Ishikawa (cell line): ENCODE results near the gene RABIF.

Experiments used
- CEBPB ChIP-seq: IDR thresholded peaks from 2 replicates; pipeline ENCODE4 v1.6.1; 2012
- CREB1 ChIP-seq: IDR thresholded peaks from 2 replicates; pipeline ENCODE4 v1.6.1; 2012; ENCODE audit warnings: low read depth
- EGR1 ChIP-seq: IDR thresholded peaks from 2 replicates; pipeline ENCODE4 v1.6.1; 2012
- EP300 ChIP-seq: IDR thresholded peaks from 2 replicates; pipeline ENCODE4 v1.6.1; 2012; ENCODE audit warnings: borderline replicate concordance
- FOXM1 ChIP-seq: IDR thresholded peaks from 2 replicates; pipeline ENCODE4 v1.6.1; 2012; ENCODE audit warnings: low read depth, borderline replicate concordance
- NFIC ChIP-seq: IDR thresholded peaks from 2 replicates; pipeline ENCODE4 v1.6.1; 2012
- RAD21 ChIP-seq: IDR thresholded peaks from 2 replicates; pipeline ENCODE4 v1.6.1; 2012; ENCODE audit warnings: low read depth
- REST ChIP-seq: IDR thresholded peaks from 2 replicates; pipeline ENCODE4 v1.6.1; 2012; ENCODE audit warnings: low read depth, mild to moderate bottlenecking
- TAF1 ChIP-seq: IDR thresholded peaks from 2 replicates; pipeline ENCODE4 v1.6.1; 2012; ENCODE audit warnings: low read depth, mild to moderate bottlenecking
- TCF12 ChIP-seq: IDR thresholded peaks from 2 replicates; pipeline ENCODE4 v1.6.1; 2012; ENCODE audit warnings: low read depth
- TEAD4 ChIP-seq: IDR thresholded peaks from 2 replicates; pipeline ENCODE4 v1.6.1; 2012
- USF1 ChIP-seq: IDR thresholded peaks from 2 replicates; pipeline ENCODE4 v1.6.1; 2012
- YY1 ChIP-seq: IDR thresholded peaks from 2 replicates; pipeline ENCODE4 v1.6.1; 2012; ENCODE audit warnings: low read depth
- ZBTB7A ChIP-seq: IDR thresholded peaks from 2 replicates; pipeline ENCODE4 v1.6.1; 2012; ENCODE audit warnings: low read depth
- TF ChIP-seq, protein P1 (sequence below): IDR thresholded peaks from 2 replicates; pipeline ENCODE4 v1.6.1; 2012

RABIF gene

DNA sequence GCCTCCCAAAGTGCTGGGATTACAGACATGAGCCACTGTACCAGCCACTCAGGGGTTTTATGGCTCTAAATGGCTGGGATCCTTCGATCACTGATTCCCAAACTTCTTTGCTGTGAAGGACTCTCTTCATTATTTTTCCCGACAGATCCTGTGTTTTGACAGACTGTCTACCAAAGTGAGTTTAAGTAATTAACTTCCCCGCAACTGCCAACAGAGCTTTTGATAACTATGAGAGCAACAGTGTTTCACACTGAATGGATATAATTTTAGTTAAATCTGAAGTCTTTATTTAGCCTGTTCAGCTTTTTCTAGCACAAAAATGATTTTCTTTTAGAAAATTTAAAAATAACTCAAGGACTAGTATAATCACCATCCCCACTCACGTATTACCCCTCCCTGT lies 12.6 kb upstream of the RABIF start:
- TF ChIP-seq USF1 (no peak), TCF12 (no peak), CREB1 (no peak), FOXM1 (no peak), EGR1 (no peak), RAD21 (no peak), NFIC (no peak), TEAD4 (no peak)

DNA sequence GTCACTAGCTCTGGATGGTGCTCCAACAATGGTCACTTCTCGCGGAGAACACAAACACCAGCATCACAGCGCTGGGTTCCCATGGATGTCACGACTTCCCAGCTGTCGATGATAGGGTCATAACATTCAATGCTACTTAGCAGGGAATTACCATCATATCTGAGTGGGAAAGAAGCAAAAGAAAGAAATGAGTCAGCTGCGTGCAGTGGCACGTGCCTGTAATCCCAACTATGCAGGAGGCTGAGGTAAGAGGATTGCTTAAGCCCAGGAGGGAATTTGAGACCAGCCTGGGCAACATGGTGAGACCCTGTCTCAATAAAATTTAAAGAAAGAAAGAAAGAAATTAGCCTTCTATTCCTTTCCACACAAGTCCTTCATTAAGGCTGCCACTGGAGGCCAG lies 3.6 kb upstream of the RABIF start:
- TF ChIP-seq CEBPB (no peak), YY1 (no peak), EGR1 (no peak), TCF12 (no peak), RAD21 (no peak), CREB1 (no peak), NFIC (no peak), EP300 (no peak), USF1 (no peak), TEAD4 (no peak), FOXM1 (no peak), TAF1 (no peak), ZBTB7A (no peak), REST (no peak)
- TF ChIP-seq, protein P1, sequence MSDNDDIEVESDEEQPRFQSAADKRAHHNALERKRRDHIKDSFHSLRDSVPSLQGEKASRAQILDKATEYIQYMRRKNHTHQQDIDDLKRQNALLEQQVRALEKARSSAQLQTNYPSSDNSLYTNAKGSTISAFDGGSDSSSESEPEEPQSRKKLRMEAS: no peak

- TF ChIP-seq NFIC: no peak
- no peak for TF ChIP-seq REST
- TF ChIP-seq ZBTB7A: no peak
- no peak for TF ChIP-seq YY1
- no peak for TF ChIP-seq FOXM1
- TF ChIP-seq CEBPB: no peak
- no peak for TF ChIP-seq CREB1
- TF ChIP-seq RAD21: no peak
- TF ChIP-seq, protein P1: no peak
- no peak for TF ChIP-seq USF1
- no peak for TF ChIP-seq TEAD4
- TF ChIP-seq EP300: no peak
- no peak for TF ChIP-seq TAF1
- no peak for TF ChIP-seq TCF12
- TF ChIP-seq EGR1: no peak
These were observed 1.4 kb upstream of the RABIF start for GRCh38 chr1:202890392-202890791.

DNA sequence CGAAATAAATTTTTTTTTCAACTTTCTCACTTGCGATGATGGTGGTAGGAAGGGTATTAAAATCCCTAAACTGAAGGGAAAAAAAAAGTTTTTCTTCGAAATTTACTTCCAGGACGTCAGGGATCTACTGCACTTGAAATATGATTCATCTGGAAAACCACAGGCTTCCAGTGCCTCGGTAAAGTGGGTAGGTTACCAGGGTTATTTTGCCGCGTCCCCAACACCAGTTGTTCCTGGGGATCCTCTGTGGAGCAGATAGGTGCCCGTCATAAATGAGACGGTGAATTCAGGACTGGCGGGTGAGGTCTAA lies 773 bp downstream of the RABIF start:
- TF ChIP-seq REST: no peak
- no peak for TF ChIP-seq EGR1
- TF ChIP-seq CEBPB: no peak
- no peak for TF ChIP-seq USF1
- TF ChIP-seq YY1: no peak
- TF ChIP-seq TEAD4: no peak
- no peak for TF ChIP-seq EP300
